SU-DHL-6 (cell line): ENCODE data around the gene CTH.

ENCODE experiments used
- H2AFZ ChIP-seq: fragments of 200-600 bp; sonication (generic); 2 replicates; pipeline ENCODE4 v1.6.1; 2014; ENCODE audit warnings: low read depth, mild to moderate bottlenecking, moderate library complexity, mixed read lengths, antibody characterized with exemption, low read length; ENCODE audit not compliant: severe bottlenecking
- H3F3A ChIP-seq: fragments of 200-600 bp; shearing (Covaris generic); 2 replicates; pipeline ENCODE4 v1.6.0; 2016; ENCODE audit warnings: antibody characterized with exemption, mild to moderate bottlenecking; ENCODE audit not compliant: insufficient read depth
- H3K27ac ChIP-seq: fragments of 200-600 bp; sonication (generic); 2 replicates; pipeline ENCODE4 v1.5.1; 2016; ENCODE audit warnings: low read depth, mild to moderate bottlenecking, low read length, moderate library complexity, mixed read lengths
- H3K27me3 ChIP-seq: fragments of 200-600 bp; sonication (generic), shearing (Covaris generic); 2 replicates; pipeline ENCODE4 v1.6.0; 2014; ENCODE audit warnings: mild to moderate bottlenecking, low read length
- H3K36me3 ChIP-seq: fragments of 200-600 bp; sonication (generic); 2 replicates; pipeline ENCODE4 v1.6.1; 2014; ENCODE audit warnings: mild to moderate bottlenecking, low read length, mixed read lengths
- H3K4me2 ChIP-seq: fragments of 300-600, 200-600 bp; shearing (Covaris generic), sonication (generic); 2 replicates; pipeline ENCODE4 v1.6.0; 2014; ENCODE audit warnings: low read length, low read depth, mild to moderate bottlenecking; ENCODE audit not compliant: poor library complexity, severe bottlenecking
- H3K4me3 ChIP-seq: fragments of 200-600 bp; sonication (generic); 2 replicates; pipeline ENCODE4 v1.5.1; 2014; ENCODE audit warnings: antibody characterized with exemption, low read length, mild to moderate bottlenecking, mixed read lengths; ENCODE audit not compliant: insufficient read depth, poor library complexity, severe bottlenecking
- H3K79me2 ChIP-seq: fragments of 200-600 bp; sonication (generic); 2 replicates; pipeline ENCODE4 v1.6.1; 2014; ENCODE audit warnings: mild to moderate bottlenecking, low read length, moderate library complexity; ENCODE audit not compliant: insufficient read depth
- H3K9ac ChIP-seq: fragments of 200-600 bp; sonication (generic); 2 replicates; pipeline ENCODE4 v1.7.0; 2014; ENCODE audit warnings: mild to moderate bottlenecking, low read length
- H3K9me2 ChIP-seq: fragments of 200-600 bp; sonication (generic); replicated peaks from 2 replicates; pipeline ENCODE4 v1.6.1; 2014; ENCODE audit warnings: low read length; ENCODE audit not compliant: insufficient read depth
- H3K9me3 ChIP-seq: fragments of 200-600 bp; sonication (generic); 2 replicates; pipeline ENCODE4 v1.6.1; 2014; ENCODE audit warnings: low read length, mixed read lengths; ENCODE audit not compliant: insufficient read depth
- H4K20me1 ChIP-seq: fragments of 200-600 bp; sonication (generic); 2 replicates; pipeline ENCODE4 v1.6.1; 2014; ENCODE audit warnings: low read depth, mild to moderate bottlenecking, antibody characterized with exemption, low read length, moderate library complexity, mixed read lengths
- CTCF ChIP-seq: fragments of 200-600 bp; sonication (generic); IDR thresholded peaks from one replicate; pipeline ENCODE4 v1.5.1; 2017; ENCODE audit warnings: antibody characterized with exemption, mild to moderate bottlenecking, low read length, moderate library complexity; ENCODE audit not compliant: insufficient read depth, poor library complexity, severe bottlenecking
- EZH2phosphoT487 ChIP-seq: fragments of 200-600 bp; sonication (generic), shearing (Covaris generic); conservative IDR thresholded peaks from 2 replicates; pipeline ENCODE4 v1.6.1; 2018; ENCODE audit warnings: mild to moderate bottlenecking, antibody characterized with exemption, low read length, moderate library complexity, mixed read lengths

Gene CTH

DNA sequence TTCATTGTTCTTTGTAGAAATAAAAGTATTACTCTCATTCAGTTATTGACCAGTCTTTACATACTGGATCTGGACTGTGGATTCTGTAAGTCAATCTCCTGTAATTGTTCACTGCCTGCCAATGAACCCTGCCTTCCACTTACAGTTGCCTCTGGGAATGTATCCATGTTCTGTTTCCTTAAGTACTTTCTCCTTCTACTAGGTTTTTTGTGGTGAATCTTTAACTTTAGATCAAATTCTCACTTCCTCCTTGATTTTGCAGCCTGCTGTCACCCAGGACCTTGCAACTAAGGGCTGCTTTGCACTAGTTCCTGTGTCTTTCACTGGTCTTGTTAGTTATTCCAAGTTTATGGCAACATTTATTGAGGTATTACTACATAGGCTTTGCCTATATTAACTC, 28.4 kb upstream of the CTH start:
- Histone ChIP-seq H2AFZ (no peak overlapping the region), H3K79me2 (no peaks in the 10 kb centered on the region)
- TF ChIP-seq EZH2phosphoT487 (no peak), CTCF (no peak)

DNA sequence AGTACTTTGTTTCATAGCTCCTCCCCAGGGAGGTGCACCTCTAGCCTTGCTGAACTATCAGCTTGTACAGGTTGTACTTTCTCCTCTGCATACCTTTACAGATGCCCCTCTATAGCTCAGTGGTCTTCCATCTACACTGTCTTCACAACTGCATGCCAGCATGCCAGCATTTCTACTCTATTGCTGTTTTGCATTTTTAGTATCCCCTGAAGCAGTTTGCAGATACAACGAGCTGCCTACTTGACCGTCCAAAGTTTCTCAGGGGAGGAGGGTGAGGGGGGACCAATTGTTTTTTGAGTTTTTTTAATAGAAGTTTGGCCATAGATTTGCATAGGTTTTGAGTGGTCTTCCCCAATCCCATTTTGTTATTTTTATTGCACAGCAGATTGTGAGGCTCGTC, 27.6 kb upstream of the CTH start:
- Histone ChIP-seq H3F3A (no peaks in the 10 kb centered on the region), H3K9ac (no peak overlapping the region), H3K36me3 (no peaks in the 10 kb centered on the region), H3K79me2 (no peaks in the 10 kb centered on the region), H4K20me1 (no peaks in the 10 kb centered on the region), H3K4me2 (no peak overlapping the region), H3K27ac (no peak overlapping the region), H3K9me3 (no peaks in the 10 kb centered on the region), H3K4me3 (no peak overlapping the region), H3K9me2 (no peaks in the 10 kb centered on the region), H3K27me3 (no peaks in the 10 kb centered on the region; the same call in 1 of the 2 replicates), H2AFZ (no peak overlapping the region)
- no peak for TF ChIP-seq EZH2phosphoT487
- TF ChIP-seq CTCF: no peak

More for the DNA sequence above, 28.4 kb upstream of the CTH start:
- H3K9me2 ChIP-seq: no peaks in the 10 kb centered on the region
- H3K9ac ChIP-seq: no peak overlapping the region
- no peaks in the 10 kb centered on the region for H3K36me3 ChIP-seq
- no peaks in the 10 kb centered on the region for H4K20me1 ChIP-seq
- H3K4me2 ChIP-seq: no peak overlapping the region
- H3K4me3 ChIP-seq: no peak overlapping the region
- H3K27me3 ChIP-seq: no peaks in the 10 kb centered on the region; the same call in 1 of the 2 replicates
- H3F3A ChIP-seq: no peaks in the 10 kb centered on the region
- H3K27ac ChIP-seq: no peak overlapping the region
- H3K9me3 ChIP-seq: no peaks in the 10 kb centered on the region

- no peak overlapping the region for H3K9ac ChIP-seq
- no peak overlapping the region for H3K4me2 ChIP-seq
- H2AFZ ChIP-seq: no peak overlapping the region
- no peak overlapping the region for H3K4me3 ChIP-seq
- TF ChIP-seq CTCF (no peak), EZH2phosphoT487 (no peak)
- no peaks in the 10 kb centered on the region for H3F3A ChIP-seq
- no peaks in the 10 kb centered on the region for H3K9me2 ChIP-seq
- H3K9me3 ChIP-seq: no peaks in the 10 kb centered on the region
- no peaks in the 10 kb centered on the region for H4K20me1 ChIP-seq
- no peak overlapping the region for H3K27ac ChIP-seq
- no peaks in the 10 kb centered on the region for H3K36me3 ChIP-seq
- no peaks in the 10 kb centered on the region for H3K79me2 ChIP-seq
- H3K27me3 ChIP-seq: no peaks in the 10 kb centered on the region; the same call in 1 of the 2 replicates
These were observed 26.5 kb upstream of the CTH start for GRCh38 chr1:70384542-70384941.

DNA sequence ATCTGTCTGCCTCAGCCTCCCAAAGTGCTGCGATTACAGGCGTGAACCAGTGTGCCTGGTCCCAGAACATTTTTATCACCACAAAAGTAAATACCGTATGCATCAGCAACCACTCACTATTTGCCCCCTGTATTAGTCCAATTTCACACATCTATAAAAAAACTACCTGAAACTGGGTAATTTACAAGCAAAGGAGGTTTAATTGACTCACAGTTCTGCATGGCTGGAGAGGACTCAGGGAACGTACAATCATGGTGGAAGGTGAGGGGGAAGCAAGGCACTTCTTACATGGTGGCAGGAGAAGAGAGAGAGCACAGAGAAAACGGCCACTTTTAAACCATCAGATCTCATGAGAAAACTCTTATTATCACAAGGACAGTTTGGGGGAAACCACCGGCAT, 25.6 kb upstream of the CTH start:
- no peak overlapping the region for H2AFZ ChIP-seq
- no peaks in the 10 kb centered on the region for H3F3A ChIP-seq
- H3K36me3 ChIP-seq: no peaks in the 10 kb centered on the region
- no peaks in the 10 kb centered on the region for H3K9me3 ChIP-seq
- no peak overlapping the region for H3K27ac ChIP-seq
- no peak overlapping the region for H3K9ac ChIP-seq
- no peak overlapping the region for H3K4me2 ChIP-seq
- no peaks in the 10 kb centered on the region; the same call in 1 of the 2 replicates for H3K27me3 ChIP-seq
- no peaks in the 10 kb centered on the region for H3K79me2 ChIP-seq
- no peak for TF ChIP-seq EZH2phosphoT487
- TF ChIP-seq CTCF: no peak
- no peak overlapping the region for H3K4me3 ChIP-seq
- no peaks in the 10 kb centered on the region for H3K9me2 ChIP-seq
- H4K20me1 ChIP-seq: no peaks in the 10 kb centered on the region
